Upper lobe of right lung (tissue), 1 donor: ENCODE measurements around the gene SCN1B. TPM values are rescaled to one million over a fixed set of nuclear protein-coding genes. Genes with fewer than 3 reads are reported as not detected.

Experiments
- total RNA-seq: library from RNA; stranded (reverse); fragmentation: NEBNext Ultra II Directional; extraction: Animal tissue kit (Norgen Biotek cat#: 25700); gene quantifications from one replicate; pipeline ENCODE4 v1.2.1, GENCODE V29; 2021
- donor health status: DM: no; HTN: yes; CAD: no; lungs with severe emphysema.

The SCN1B gene
- total RNA-seq, 1 donor from 2014 or later, result 8.7 TPM

Other genes starting within 250 kb of the SCN1B start
- 4.8 TPM for gene ZNF30, start 103.6 kb upstream of the SCN1B start, total RNA-seq
- gene ZNF792, start 66.2 kb upstream of the SCN1B start, total RNA-seq, result 11.5 TPM
- 107 TPM for gene GRAMD1A, start 30.1 kb upstream of the SCN1B start, total RNA-seq
- gene HPN, start 11.3 kb downstream of the SCN1B start, total RNA-seq, result 36.4 TPM
- 145 TPM for gene FXYD3, start 85.4 kb downstream of the SCN1B start, total RNA-seq
- 6.7 TPM for gene LGI4, start 104.6 kb downstream of the SCN1B start, total RNA-seq
- 67.6 TPM for gene FXYD1, start 108.4 kb downstream of the SCN1B start, total RNA-seq
- gene FXYD7, start 112.8 kb downstream of the SCN1B start, total RNA-seq, result 0.61 TPM
- gene FXYD5, start 124.3 kb downstream of the SCN1B start, total RNA-seq, result 124 TPM
- gene FAM187B, start 198.3 kb downstream of the SCN1B start, total RNA-seq, result not detected
- 79.1 TPM for gene LSR, start 218.5 kb downstream of the SCN1B start, total RNA-seq
- gene USF2, start 238.5 kb downstream of the SCN1B start, total RNA-seq, result 152 TPM